ENCODE data around the gene OCSTAMP.

The OCSTAMP gene

GRCh38 chr20:46552460-46553420 lies 2.3 kb upstream of the OCSTAMP start:
- DNase-seq, result no peak

DNA sequence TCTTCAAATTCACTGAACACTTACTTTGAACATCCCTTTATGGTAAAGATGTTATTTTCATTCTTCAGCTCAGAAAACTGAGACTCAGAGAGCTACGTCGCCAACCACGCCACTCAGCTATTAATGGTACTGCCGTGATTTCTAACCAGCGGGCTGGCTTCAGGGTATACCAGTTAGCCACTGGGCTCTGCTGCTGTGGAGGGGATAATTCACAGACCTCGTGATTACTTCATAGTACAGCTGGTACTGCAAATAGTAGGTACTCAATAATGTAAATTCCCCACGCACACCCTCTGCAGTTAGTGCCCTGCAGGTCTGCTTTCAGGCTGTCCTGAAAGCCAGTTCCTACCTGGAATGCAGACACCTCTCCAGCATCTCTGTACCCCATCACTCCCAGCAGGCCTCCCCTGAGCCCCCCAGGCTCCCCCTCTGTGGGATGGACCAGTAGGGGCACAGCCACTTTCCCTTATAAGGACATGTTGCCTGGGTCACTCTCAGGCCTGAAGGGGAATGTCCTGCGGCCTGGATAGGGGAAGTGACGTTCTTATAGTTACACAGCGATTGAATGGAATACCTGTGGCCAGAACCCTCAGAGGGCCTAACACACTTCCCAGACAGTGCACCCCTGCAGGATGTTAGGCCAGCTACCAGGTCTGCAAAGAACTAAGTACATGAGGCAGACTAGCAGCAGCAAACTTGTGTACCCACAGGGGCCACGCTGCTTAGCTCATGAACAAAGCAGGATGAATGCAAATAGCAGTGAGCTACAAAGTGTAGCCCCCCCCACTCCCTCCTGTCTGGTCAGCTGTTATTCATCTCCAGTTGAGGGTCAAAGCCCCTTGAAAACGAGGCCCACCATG lies 1.3 kb upstream of the OCSTAMP start:
- DNase-seq, result no peak

GRCh38 chr20:46549188-46549972 lies 1.1 kb downstream of the OCSTAMP start:
- DNase-seq, result no peak

GRCh38 chr20:46548688-46549087 lies 1.8 kb downstream of the OCSTAMP start:
- no peak for DNase-seq

- DNase-seq, result no peak
Measured at GRCh38 chr20:46547995-46548394, 2.5 kb downstream of the OCSTAMP start.

DNA sequence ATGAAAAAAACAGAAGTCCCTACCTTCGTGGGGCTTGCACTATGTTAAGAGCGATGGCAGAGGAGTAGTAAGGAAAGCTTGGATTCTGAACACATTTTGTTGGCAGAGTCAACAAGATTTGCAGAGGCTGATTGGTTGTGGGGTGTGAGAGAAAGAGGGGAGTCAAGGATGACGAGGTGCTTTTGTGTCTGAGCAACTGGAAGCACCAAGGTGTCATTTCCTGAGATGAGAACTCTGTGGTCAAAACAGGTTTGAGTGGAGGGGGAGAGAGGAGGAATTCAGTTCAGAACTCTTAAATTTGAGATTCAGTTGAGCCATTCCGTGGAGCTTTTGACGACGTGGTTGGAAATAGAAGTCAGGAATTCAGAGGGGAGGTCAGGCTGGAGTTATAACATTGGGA lies 3.5 kb downstream of the OCSTAMP start:
- no peak for DNase-seq

DNA sequence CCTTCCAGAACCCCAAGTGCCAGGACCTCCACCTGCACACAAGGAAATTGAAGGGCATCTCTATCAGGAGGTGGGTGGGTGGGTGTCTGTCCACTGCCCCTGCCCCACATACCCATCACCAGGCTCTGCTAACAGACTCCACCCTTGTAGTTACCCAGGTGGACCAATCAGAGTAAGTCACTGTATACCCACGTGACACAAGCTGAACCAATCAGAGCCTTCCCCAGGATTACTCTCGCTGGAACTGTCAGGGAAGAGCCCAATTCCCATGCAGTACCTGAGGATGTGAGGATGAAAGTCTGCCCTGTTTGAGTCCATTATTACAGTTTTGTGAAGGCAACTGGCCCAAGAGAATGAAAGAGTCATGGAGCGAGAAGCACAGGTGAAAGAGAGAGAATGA lies 4.2 kb downstream of the OCSTAMP start:
- DNase-seq, result no peak

DNA sequence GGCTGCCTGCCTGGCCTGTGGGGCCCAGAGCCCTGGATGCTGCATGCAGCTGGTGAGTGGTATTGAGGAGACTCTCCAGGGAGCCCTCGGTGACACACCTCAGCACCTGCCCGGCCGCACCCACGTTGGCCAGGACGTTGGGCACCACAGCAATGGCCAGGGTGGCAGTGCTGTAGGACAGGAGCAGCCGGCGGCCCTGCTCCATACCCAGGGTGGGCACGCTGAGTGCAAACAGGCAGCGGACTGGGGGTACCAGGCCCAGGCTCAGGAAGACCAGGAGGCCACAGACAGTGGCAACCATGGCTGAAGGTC lies 4.7 kb downstream of the OCSTAMP start:
- no peak for DNase-seq

- no peak for DNase-seq
Measured at GRCh38 chr20:46545077-46545826, 5.2 kb downstream of the OCSTAMP start.

GRCh38 chr20:46544576-46544975 lies 5.9 kb downstream of the OCSTAMP start:
- DNase-seq, result no peak

DNA sequence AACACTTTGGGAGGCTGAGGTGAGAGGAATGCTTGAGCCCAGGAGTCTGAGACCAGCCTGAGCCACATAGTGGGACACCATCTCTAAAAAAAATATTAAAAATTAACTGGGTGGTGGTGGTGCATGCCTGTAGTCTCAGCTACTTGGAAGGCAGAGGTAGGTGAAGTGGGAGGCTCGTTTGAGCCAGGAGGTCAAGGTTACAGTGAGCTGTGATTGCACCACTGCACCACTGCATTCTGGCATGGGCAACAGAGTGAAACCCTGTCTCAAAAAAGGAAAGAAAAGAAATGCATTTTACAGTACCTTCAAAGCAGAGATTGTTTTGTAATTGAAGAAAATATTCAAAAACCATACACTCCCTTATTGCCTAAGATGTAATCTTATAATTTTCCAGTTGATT lies 6.5 kb downstream of the OCSTAMP start:
- DNase-seq, result no peak

GRCh38 chr20:46543033-46543432 lies 7.4 kb downstream of the OCSTAMP start:
- DNase-seq, result no peak

DNA sequence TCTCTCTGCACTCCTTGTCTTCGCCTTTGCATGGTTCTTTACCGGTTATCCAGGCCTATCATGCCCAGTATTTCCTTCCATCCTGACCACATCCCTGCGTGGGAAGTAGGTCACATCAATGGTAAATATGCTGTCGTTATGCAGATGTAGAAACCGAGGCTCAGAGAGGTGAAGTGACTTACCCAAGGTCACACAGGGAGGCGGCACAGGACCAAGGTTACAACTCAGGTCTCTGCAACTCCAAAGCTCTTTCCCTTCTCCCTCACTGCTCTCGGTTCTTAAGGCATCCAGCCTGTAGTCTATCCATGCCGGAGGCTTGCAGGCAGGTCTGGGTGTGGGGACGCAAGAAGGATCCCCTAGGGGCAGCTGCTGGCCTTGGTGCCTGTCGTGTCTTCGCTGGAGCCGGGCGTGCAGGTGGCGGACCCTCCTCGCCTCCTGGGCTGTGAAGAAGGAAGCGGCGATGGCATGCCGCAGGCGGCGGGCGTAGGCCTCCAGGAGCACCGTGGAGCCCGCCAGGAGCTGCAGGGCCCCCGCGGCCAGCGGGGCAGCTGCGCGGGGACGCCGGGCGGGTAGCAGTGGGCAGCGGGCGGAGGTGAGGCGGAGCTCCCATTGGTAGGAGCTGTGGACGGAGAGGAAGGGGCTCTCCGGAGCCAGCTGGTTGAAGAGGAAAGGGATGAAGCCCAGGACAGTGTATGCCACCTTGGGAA lies 9.1 kb downstream of the OCSTAMP start:
- no peak for DNase-seq

DNA sequence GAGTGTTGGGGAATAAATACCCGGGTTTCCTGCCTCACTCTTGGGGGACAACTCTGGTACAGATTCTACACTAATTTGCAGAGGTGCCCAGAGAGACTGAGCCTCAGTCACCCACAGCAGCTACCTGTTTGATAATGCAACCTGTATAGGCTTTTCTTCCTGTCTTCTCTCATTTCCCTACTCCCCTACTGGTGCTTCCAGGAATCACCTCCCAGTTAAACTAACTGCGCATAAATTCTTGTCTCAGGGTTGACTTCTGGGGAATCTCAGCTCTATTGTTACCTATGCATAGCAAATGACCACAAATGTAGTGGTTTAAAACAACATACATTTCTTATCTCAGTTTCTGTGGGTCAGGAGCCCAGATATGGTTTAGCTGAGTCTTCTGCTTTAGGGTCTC lies 11.3 kb downstream of the OCSTAMP start:
- DNase-seq, result no peak

DNA sequence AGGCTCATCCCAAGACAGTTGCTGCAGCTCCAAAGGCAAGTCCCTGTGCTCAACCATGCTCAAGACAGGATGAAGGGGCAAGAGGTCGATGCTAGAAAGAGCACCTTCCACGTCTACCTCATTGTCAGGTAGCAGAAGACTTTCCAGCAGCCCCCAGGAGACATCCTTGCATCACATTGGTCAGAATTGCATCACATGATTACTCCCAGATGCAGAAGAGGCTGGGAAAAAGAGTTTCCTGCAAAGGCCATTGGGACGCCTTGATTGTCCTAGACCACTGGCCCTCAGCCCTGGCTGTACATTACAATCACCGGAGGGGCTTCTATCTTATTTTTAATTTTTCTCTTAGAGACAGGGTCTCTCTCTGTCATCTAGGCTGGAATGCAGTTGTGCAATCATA lies 19.8 kb downstream of the OCSTAMP start:
- DNase-seq, result no peak

- no peak for DNase-seq
Measured at GRCh38 chr20:46523696-46524328, 26.6 kb downstream of the OCSTAMP start.

GRCh38 chr20:46523108-46523507 lies 27.3 kb downstream of the OCSTAMP start:
- no peak for DNase-seq

GRCh38 chr20:46520976-46521579 lies 29.4 kb downstream of the OCSTAMP start:
- peak; percentile 42 to 49 for DNase-seq

- DNase-seq, result no peak
Measured at GRCh38 chr20:46520540-46520939, 29.9 kb downstream of the OCSTAMP start.

- DNase-seq, result no peak
Measured at GRCh38 chr20:46519471-46520068, 30.9 kb downstream of the OCSTAMP start.

Measured in hippocampal formation (tissue), 2 donors.